GM18870 (cell line): ENCODE data around the gene HOXA7.

Source experiments
- ATAC-seq: cut with Tn5 transposase; IDR thresholded peaks from one replicate; pipeline ENCODE4 v1.9.1; 2021; ENCODE audit warnings: moderate library complexity; ENCODE audit not compliant: unreplicated experiment

Gene HOXA7

DNA sequence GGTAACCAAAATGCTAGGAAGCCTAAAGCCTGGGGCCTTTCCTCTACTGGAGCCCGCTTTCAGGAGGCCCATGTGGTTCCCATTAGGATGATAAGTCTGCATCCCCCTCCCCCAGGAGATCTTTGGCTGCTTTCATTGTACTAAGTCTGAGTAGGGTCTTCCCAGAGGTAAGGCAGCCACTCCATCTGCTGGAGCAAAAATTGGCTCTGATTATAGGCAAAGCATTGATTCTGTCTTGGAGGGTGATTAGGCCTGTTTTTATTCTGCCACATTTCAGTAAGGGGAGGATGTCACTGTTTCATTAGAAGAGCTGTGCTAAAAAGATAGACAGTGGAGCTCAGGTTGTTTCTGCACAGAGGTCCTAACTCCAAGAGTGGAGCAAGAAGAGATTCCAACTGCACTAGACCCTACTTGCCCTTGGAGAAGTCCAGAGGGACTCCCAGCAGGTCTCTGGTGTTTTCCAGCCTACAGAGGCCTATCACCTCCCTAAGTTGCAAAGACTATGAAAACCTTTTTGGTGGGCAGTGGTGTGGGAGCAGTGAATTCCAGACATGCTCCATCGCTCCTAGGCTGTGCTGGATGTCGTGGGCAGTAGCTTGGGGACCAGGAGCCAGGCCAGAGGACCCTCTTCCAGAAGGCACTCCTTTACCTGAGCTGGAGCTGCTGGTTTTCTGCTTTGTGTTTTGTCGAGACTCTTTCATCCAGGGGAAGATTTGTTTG, 46.8 kb downstream of the HOXA7 start:
- ATAC-seq, result no peak

DNA sequence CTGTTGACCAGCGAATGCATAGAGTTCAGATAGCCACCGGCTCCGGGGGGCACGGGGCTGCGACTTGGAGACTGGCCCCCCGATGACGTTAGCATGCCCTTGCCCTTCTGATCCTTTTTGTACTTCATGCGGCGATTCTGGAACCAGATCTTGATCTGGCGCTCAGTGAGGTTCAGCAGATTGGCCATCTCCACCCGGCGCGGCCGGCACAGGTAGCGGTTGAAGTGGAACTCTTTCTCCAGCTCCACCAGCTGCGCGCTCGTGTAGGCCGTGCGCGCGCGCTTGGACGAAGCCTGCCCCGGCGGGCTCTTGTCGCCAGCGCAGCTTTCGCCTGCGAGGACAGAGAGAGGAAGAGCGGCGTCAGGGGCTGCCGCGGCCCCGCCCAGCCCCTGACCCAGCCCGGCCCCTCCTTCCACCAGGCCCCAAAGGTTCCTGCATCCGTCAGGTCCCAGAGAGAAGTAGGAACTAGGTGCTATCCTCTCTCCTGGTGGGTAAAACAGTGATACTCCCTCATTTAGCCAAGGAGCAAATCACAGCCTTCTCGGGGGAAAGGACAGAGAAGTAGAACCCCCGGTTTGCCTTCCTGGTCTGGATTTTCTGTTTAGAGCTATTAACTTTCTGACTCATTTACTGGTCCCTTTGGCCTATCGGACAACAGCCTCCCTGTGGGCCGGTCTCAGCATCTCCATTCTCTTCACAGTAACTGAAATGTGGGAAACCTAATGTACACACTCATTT, 47.9 kb downstream of the HOXA7 start:
- ATAC-seq, result no peak

DNA sequence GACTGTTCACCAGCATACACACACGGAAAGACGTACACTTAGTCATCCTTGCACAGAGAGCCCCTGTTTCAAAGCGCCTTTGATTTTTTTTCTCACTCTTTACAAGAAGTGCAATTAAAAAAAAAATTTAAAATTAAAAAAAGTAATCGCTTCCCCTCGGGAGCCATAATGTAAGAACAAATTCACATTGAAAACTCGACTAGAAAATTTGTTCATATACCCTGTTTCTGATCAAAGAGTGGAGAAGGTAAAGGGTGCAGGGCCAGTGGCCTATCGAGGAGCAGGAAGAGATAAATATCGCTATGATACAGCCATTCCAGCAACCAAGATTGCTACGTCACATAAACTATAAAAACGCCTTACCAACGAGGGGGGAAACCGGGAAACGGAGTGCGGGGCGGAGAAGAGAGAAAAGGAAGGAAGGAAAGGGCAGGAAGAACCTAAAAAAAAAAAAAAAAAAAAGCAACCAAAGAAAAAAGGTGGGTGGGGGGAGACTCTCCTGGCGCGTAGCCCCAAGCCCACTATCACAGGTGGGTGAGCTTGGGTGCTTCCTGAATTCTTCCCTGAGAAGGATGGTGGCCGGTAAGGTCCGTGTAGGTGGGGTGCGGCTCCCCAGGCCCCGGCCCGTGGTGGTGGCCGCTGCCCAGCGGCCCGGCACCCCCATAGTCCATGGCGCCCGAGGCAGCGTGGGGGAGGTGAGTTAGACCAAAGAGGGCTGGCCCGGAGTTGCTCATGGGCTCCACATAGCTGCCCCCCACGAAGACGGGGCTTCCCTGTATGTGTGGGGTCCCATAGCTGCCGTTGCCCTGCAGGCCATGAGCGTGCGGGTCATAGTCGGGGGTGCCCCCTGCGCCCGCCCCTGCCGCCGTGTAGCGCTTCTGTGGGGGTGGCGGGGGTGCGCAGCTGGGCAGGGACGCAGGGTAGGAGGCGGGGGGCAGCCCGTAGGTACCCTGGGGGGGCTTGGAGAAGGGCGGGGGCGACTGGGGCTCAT, 48.8 kb downstream of the HOXA7 start:
- no peak for ATAC-seq

DNA sequence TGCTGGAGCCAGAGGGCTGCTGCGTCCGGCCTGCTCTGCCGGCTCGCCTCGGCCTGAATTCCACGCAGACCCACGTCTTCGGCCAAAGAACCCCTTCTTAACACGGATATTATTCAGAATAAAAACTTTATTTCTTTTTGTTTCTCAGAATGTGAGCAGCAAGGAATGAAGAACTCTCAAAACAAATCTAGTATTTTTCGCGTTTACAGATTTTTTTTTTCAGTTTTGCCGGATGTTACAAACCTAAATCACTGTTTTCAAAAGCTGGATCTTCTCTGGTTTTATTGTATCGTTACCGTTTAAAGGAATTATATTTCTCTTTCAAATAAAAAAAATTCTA, 49.6 kb downstream of the HOXA7 start:
- ATAC-seq, result no peak

- ATAC-seq, result no peak
Measured at GRCh38 chr7:27106181-27106900, 50.1 kb downstream of the HOXA7 start.

GRCh38 chr7:27105301-27106031, 51.0 kb downstream of the HOXA7 start:
- ATAC-seq, result no peak

DNA sequence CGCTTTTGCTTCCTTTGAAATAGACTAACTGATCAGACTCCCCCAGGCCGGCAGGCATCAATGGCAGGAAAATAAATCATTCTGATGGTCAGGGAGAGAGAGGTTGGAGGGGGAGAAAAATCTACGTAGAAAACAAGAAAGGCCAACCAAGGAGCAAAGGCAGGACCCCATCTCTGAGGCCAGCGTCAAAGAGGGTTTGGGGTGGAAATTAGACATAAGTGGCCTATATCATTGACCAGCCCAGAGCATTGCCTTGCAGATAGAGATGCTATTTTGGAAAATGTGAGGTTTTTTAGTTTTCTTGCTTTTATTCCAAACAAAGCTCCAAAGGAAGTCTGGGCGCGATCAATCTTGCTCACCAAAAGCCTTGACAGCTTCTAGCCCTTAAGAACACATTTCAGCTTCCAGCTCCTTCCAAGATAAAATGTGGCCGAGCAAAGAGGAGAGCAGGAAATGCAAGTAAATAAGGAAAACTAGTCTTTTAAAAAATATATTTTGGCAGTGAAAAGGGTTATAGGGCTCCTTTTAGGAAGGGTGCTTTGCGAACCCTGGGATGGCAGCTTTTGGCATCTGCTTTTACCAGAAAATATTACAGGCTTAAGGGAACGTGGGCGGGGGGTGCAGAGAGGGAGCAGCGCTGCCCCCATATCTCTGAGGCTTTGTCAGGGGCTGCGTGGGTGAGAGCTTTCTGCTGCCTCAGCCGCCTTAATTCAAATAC, 52.0 kb downstream of the HOXA7 start:
- ATAC-seq, result no peak
